SK-N-SH treated with all-trans-retinoic acid at 6 μM for 48 hours (cell line): ENCODE data around the gene TLL2.

ENCODE experiments used
- ARNTL ChIP-seq: fragments of 450-650 bp; formaldehyde crosslinking; IDR thresholded peaks from 2 replicates; pipeline ENCODE4 v1.5.0; 2020; ENCODE audit warnings: low read depth, mild to moderate bottlenecking, moderate library complexity, borderline replicate concordance
- ISL1 ChIP-seq: fragments of 250-450 bp; sonication (Bioruptor Pico); IDR thresholded peaks from 2 replicates; pipeline ENCODE4 v2.1.2; 2022; ENCODE audit warnings: mild to moderate bottlenecking, moderate library complexity
- RARB ChIP-seq: fragments of 250-450 bp; sonication (Bioruptor Pico); IDR thresholded peaks from 2 replicates; pipeline ENCODE4 v1.8.0; 2021; ENCODE audit warnings: mild to moderate bottlenecking, moderate library complexity
- SNAI2 ChIP-seq: fragments of 250-450 bp; sonication (Bioruptor Pico); IDR thresholded peaks from 2 replicates; pipeline ENCODE4 v1.5.0; 2020; ENCODE audit warnings: mild to moderate bottlenecking, moderate library complexity
- ZC3H10 ChIP-seq: fragments of 250-450 bp; sonication (Bioruptor Pico); IDR thresholded peaks from 2 replicates; pipeline ENCODE4 v1.5.1; 2021; ENCODE audit warnings: mild to moderate bottlenecking, moderate library complexity
- ZNF8 ChIP-seq: fragments of 450-650 bp; formaldehyde crosslinking; IDR thresholded peaks from 2 replicates; pipeline ENCODE4 v1.5.0; 2020; ENCODE audit warnings: mild to moderate bottlenecking, moderate library complexity

GRCh38 chr10:96417441-96417840 is 96.3 kb downstream of the TLL2 start:
- TF ChIP-seq ZNF8 (CRISPR knock-in tag) (no peak), ARNTL (CRISPR knock-in tag) (no peak), RARB (no peak), ISL1 (CRISPR knock-in tag) (no peak), SNAI2 (CRISPR knock-in tag) (no peak), ZC3H10 (CRISPR knock-in tag) (no peak)
